ENCODE results near the gene TSPAN11.

The TSPAN11 gene

GRCh38 chr12:30973830-30974229, 47.3 kb downstream of the TSPAN11 start:
- Mint-ChIP-seq H3K9me3 (no peaks in the 10 kb centered on the region), H3K4me3 (no peak overlapping the region), H3K27ac (no peak overlapping the region), H3K27me3 (peaks cover 24% of the 10 kb centered on the region), H3K4me1 (no peaks in the 10 kb centered on the region), H3K36me3 (no peaks in the 10 kb centered on the region)
- CTCF ChIA-PET: interaction anchor here (0.8 kb wide), 1 partner anchor 19 kb away, joined by 3 read pairs; no protein-coding TSS in a partner anchor
- DNase-seq: no peak

GRCh38 chr12:30974746-30975500, 48.4 kb downstream of the TSPAN11 start:
- CTCF ChIA-PET: no interaction called here

GRCh38 chr12:30975581-30975980, 49.0 kb downstream of the TSPAN11 start:
- Mint-ChIP-seq H3K4me1 (no peaks in the 10 kb centered on the region), H3K36me3 (no peaks in the 10 kb centered on the region), H3K9me3 (no peaks in the 10 kb centered on the region), H3K27me3 (peaks cover 17% of the 10 kb centered on the region), H3K27ac (no peak overlapping the region), H3K4me3 (no peak overlapping the region)
- CTCF ChIA-PET: no interaction called here
- DNase-seq: no peak

More at GRCh38 chr12:30974746-30975500, 48.4 kb downstream of the TSPAN11 start:
- Mint-ChIP-seq H3K4me1 (no peaks in the 10 kb centered on the region), H3K4me3 (no peak overlapping the region), H3K27ac (no peak overlapping the region), H3K36me3 (no peaks in the 10 kb centered on the region), H3K9me3 (no peaks in the 10 kb centered on the region), H3K27me3 (peaks cover 23% of the 10 kb centered on the region)
- DNase-seq: no peak

GRCh38 chr12:30976206-30976605, 49.7 kb downstream of the TSPAN11 start:
- H3K27me3 Mint-ChIP-seq: peaks cover 15% of the 10 kb centered on the region
- no peaks in the 10 kb centered on the region for H3K4me1 Mint-ChIP-seq
- CTCF ChIA-PET: no interaction called here
- H3K4me3 Mint-ChIP-seq: no peak overlapping the region
- H3K9me3 Mint-ChIP-seq: no peaks in the 10 kb centered on the region
- no peak for DNase-seq
- no peaks in the 10 kb centered on the region for H3K36me3 Mint-ChIP-seq
- no peak overlapping the region for H3K27ac Mint-ChIP-seq

GRCh38 chr12:30977124-30977523, 50.6 kb downstream of the TSPAN11 start:
- CTCF ChIA-PET: no interaction called here
- Mint-ChIP-seq H3K4me3 (no peak overlapping the region), H3K36me3 (no peaks in the 10 kb centered on the region), H3K9me3 (no peaks in the 10 kb centered on the region), H3K27ac (no peak overlapping the region), H3K27me3 (peaks cover 15% of the 10 kb centered on the region), H3K4me1 (no peaks in the 10 kb centered on the region)
- DNase-seq: no peak

GRCh38 chr12:30977537-30978349, 51.2 kb downstream of the TSPAN11 start:
- H3K36me3 Mint-ChIP-seq: no peaks in the 10 kb centered on the region
- no peak overlapping the region for H3K27ac Mint-ChIP-seq
- no peaks in the 10 kb centered on the region for H3K9me3 Mint-ChIP-seq
- no peak for DNase-seq
- H3K4me1 Mint-ChIP-seq: no peaks in the 10 kb centered on the region
- H3K27me3 Mint-ChIP-seq: peaks cover 10% of the 10 kb centered on the region
- CTCF ChIA-PET: no interaction called here
- no peak overlapping the region for H3K4me3 Mint-ChIP-seq

GRCh38 chr12:30978639-30979038, 52.1 kb downstream of the TSPAN11 start:
- CTCF ChIA-PET: no interaction called here
- Mint-ChIP-seq H3K27me3 (peaks cover 7% of the 10 kb centered on the region), H3K4me1 (no peaks in the 10 kb centered on the region), H3K36me3 (no peaks in the 10 kb centered on the region), H3K4me3 (no peak overlapping the region), H3K9me3 (no peaks in the 10 kb centered on the region), H3K27ac (no peak overlapping the region)
- no peak for DNase-seq

GRCh38 chr12:30979371-30980259, 53.1 kb downstream of the TSPAN11 start:
- Mint-ChIP-seq H3K4me1 (no peaks in the 10 kb centered on the region), H3K27me3 (peaks cover 7% of the 10 kb centered on the region), H3K4me3 (no peak overlapping the region), H3K9me3 (no peaks in the 10 kb centered on the region), H3K27ac (no peak overlapping the region), H3K36me3 (no peaks in the 10 kb centered on the region)
- DNase-seq: no peak
- CTCF ChIA-PET: interaction anchor here (1.2 kb wide), 1 partner anchor 132 kb away, joined by 6 read pairs; no protein-coding TSS in a partner anchor

- Mint-ChIP-seq H3K4me1 (no peaks in the 10 kb centered on the region), H3K9me3 (no peaks in the 10 kb centered on the region), H3K27ac (no peak overlapping the region), H3K4me3 (no peak overlapping the region), H3K36me3 (no peaks in the 10 kb centered on the region), H3K27me3 (peaks cover 3% of the 10 kb centered on the region)
- no peak for DNase-seq
- CTCF ChIA-PET: interaction anchor here (1.2 kb wide), 1 partner anchor 133 kb away, joined by 6 read pairs; no protein-coding TSS in a partner anchor
These were observed 54.6 kb downstream of the TSPAN11 start for GRCh38 chr12:30980955-30981662.

GRCh38 chr12:30982413-30982812, 55.9 kb downstream of the TSPAN11 start:
- H3K27me3 Mint-ChIP-seq: peaks cover 3% of the 10 kb centered on the region
- no peak for DNase-seq
- no peak overlapping the region for H3K4me3 Mint-ChIP-seq
- no peaks in the 10 kb centered on the region for H3K9me3 Mint-ChIP-seq
- H3K4me1 Mint-ChIP-seq: no peaks in the 10 kb centered on the region
- H3K36me3 Mint-ChIP-seq: no peaks in the 10 kb centered on the region
- no peak overlapping the region for H3K27ac Mint-ChIP-seq
- CTCF ChIA-PET: no interaction called here

- CTCF ChIA-PET: interaction anchor here (0.8 to 2.4 kb wide), 5 partner anchors 50 to 252 kb away, joined by 3 to 13 read pairs (median 6); no protein-coding TSS in a partner anchor
- Mint-ChIP-seq H3K4me3 (no peak overlapping the region), H3K9me3 (no peaks in the 10 kb centered on the region), H3K36me3 (no peaks in the 10 kb centered on the region), H3K27me3 (peaks cover 3% of the 10 kb centered on the region), H3K4me1 (no peaks in the 10 kb centered on the region), H3K27ac (no peak overlapping the region)
- peak; percentile 31 for DNase-seq
These were observed 59.4 kb downstream of the TSPAN11 start for GRCh38 chr12:30985814-30986452.

GRCh38 chr12:30988086-30988485, 61.5 kb downstream of the TSPAN11 start:
- Mint-ChIP-seq H3K9me3 (no peaks in the 10 kb centered on the region), H3K27ac (no peak overlapping the region), H3K4me1 (no peaks in the 10 kb centered on the region), H3K36me3 (no peaks in the 10 kb centered on the region), H3K27me3 (no peaks in the 10 kb centered on the region), H3K4me3 (no peak overlapping the region)
- CTCF ChIA-PET: no interaction called here
- no peak for DNase-seq

- CTCF ChIA-PET: interaction anchor here (2.2 kb wide), 1 partner anchor 141 kb away, joined by 6 read pairs; no protein-coding TSS in a partner anchor
- no peak for DNase-seq
- Mint-ChIP-seq H3K4me1 (no peaks in the 10 kb centered on the region), H3K27ac (no peak overlapping the region), H3K4me3 (no peak overlapping the region), H3K27me3 (no peaks in the 10 kb centered on the region), H3K36me3 (no peaks in the 10 kb centered on the region), H3K9me3 (no peaks in the 10 kb centered on the region)
These were observed 62.2 kb downstream of the TSPAN11 start for GRCh38 chr12:30988646-30989286.
